Neural progenitor cell (in vitro differentiated cells): ENCODE results near the gene CDCA4. TPM values are rescaled to one million over a fixed set of nuclear protein-coding genes. Genes with fewer than 3 reads are reported as not detected.
A peak's percentile ranks its signal among the peaks of the same experiment; 100 is the strongest.
"Not testable (repeated sequence)": the region's sequence is repeated elsewhere in the genome, so short reads cannot be mapped to it uniquely, and the experiment has no call there.

ENCODE experiments used
- DNase-seq: peaks from one replicate; pipeline ENCODE4 v3.0.0-alpha.2; 2016; ENCODE audit warnings: low spot score
- H2AFZ ChIP-seq: fragments of 200-600 bp; sonication (generic); replicated peaks from 2 replicates; pipeline ENCODE4 v1.6.1; 2016; ENCODE audit warnings: antibody characterized with exemption
- H3F3A ChIP-seq: fragments of 200-600 bp; sonication (generic); 2 replicates; pipeline ENCODE4 v1.6.1; 2016; ENCODE audit warnings: antibody characterized with exemption, low read depth
- H3K27ac ChIP-seq: fragments of 200-600 bp; sonication (generic); 2 replicates; pipeline ENCODE4 v1.5.1; 2016; ENCODE audit warnings: mild to moderate bottlenecking
- H3K27me3 ChIP-seq: fragments of 200-600 bp; sonication (generic); 2 replicates; pipeline ENCODE4 v1.6.1; 2016; ENCODE audit warnings: mild to moderate bottlenecking, moderate library complexity
- H3K36me3 ChIP-seq: fragments of 200-600 bp; sonication (generic); 2 replicates; pipeline ENCODE4 v1.5.1; 2016
- H3K4me1 ChIP-seq: fragments of 200-600 bp; sonication (generic); 2 replicates; pipeline ENCODE4 v1.6.1; 2016; ENCODE audit warnings: mixed run types
- H3K4me2 ChIP-seq: fragments of 200-600 bp; sonication (generic); 2 replicates; pipeline ENCODE4 v1.6.1; 2016
- H3K4me3 ChIP-seq: fragments of 200-600 bp; sonication (generic); 2 replicates; pipeline ENCODE4 v1.5.1; 2016
- H3K79me2 ChIP-seq: fragments of 200-600 bp; sonication (generic); 2 replicates; pipeline ENCODE4 v1.6.1; 2016; ENCODE audit warnings: low read depth
- H3K9ac ChIP-seq: fragments of 200-600 bp; sonication (generic); 2 replicates; pipeline ENCODE4 v1.6.1; 2016
- H3K9me3 ChIP-seq: fragments of 200-600 bp; sonication (generic); 2 replicates; pipeline ENCODE4 v1.5.1; 2016; ENCODE audit warnings: low read depth
- H4K20me1 ChIP-seq: fragments of 200-600 bp; sonication (generic); 2 replicates; pipeline ENCODE4 v1.6.1; 2016; ENCODE audit warnings: low read depth
- H3K27ac Mint-ChIP-seq: 3 replicates; pipeline ENCODE4 v1.8.0; 2021; ENCODE audit warnings: mixed read lengths
- H3K27me3 Mint-ChIP-seq: 2 replicates; pipeline ENCODE4 v1.8.0; 2022; ENCODE audit warnings: low read depth, mild to moderate bottlenecking, inconsistent platforms, moderate library complexity, mixed read lengths; ENCODE audit not compliant: insufficient read depth
- H3K36me3 Mint-ChIP-seq: 3 replicates; pipeline ENCODE4 v1.8.0; 2021; ENCODE audit warnings: mixed read lengths
- H3K4me1 Mint-ChIP-seq: 3 replicates; pipeline ENCODE4 v1.8.0; 2021; ENCODE audit warnings: mixed read lengths
- H3K4me3 Mint-ChIP-seq: 3 replicates; pipeline ENCODE4 v1.8.0; 2021; ENCODE audit warnings: mild to moderate bottlenecking, moderate library complexity, mixed read lengths
- H3K9me3 Mint-ChIP-seq: 3 replicates; pipeline ENCODE4 v1.8.0; 2020; ENCODE audit warnings: mixed read lengths
- CTCF ChIP-seq: fragments of 200-600 bp; sonication (generic); IDR thresholded peaks from 2 replicates; pipeline ENCODE4 v1.5.1; 2017; ENCODE audit warnings: antibody characterized with exemption, mild to moderate bottlenecking
- EZH2 ChIP-seq: fragments of 200-600 bp; sonication (generic); IDR thresholded peaks from 2 replicates; pipeline ENCODE4 v1.6.1; 2017; ENCODE audit warnings: antibody characterized with exemption, mild to moderate bottlenecking, moderate library complexity
- EZH2phosphoT487 ChIP-seq: fragments of 200-600 bp; sonication (generic); IDR thresholded peaks from 2 replicates; pipeline ENCODE4 v1.6.1; 2017; ENCODE audit warnings: antibody characterized with exemption
- total RNA-seq: library from RNA; depleted of rRNA; stranded (reverse); fragments of >200 nt; gene quantifications from 2 replicates; pipeline ENCODE4 v1.2.3, GENCODE V29; 2015; ENCODE audit warnings: low replicate concordance

Gene CDCA4
- total RNA-seq, 1 donor from 2014 or later: 56.6 TPM

GRCh38 chr14:105064001-105064400 is 43.1 kb upstream of the CDCA4 start:
- Mint-ChIP-seq H3K9me3 (no peaks in the 10 kb centered on the region), H3K27me3 (peaks cover 2% of the 10 kb centered on the region), H3K27ac (peak overlapping the region; percentile 87), H3K4me1 (peaks cover 29% of the 10 kb centered on the region), H3K4me3 (peak overlapping the region; percentile 67), H3K36me3 (no peaks in the 10 kb centered on the region)
- Histone ChIP-seq H3K4me1 (peaks cover 16% of the 10 kb centered on the region), H3K9me3 (no peaks in the 10 kb centered on the region), H3K27me3 (no peaks in the 10 kb centered on the region), H3K79me2 (no peaks in the 10 kb centered on the region), H2AFZ (no peak overlapping the region), H3K9ac (no peak overlapping the region), H3K4me2 (no peak overlapping the region), H4K20me1 (no peaks in the 10 kb centered on the region), H3K36me3 (no peaks in the 10 kb centered on the region), H3K27ac (no peak overlapping the region), H3K4me3 (no peak overlapping the region), H3F3A (no peaks in the 10 kb centered on the region)
- DNase-seq: no peak
- no peak for TF ChIP-seq CTCF
- TF ChIP-seq EZH2phosphoT487: no peak

- H3K9me3 Mint-ChIP-seq, H3K4me3 ChIP-seq, H3F3A ChIP-seq, H3K9ac ChIP-seq, H3K36me3 Mint-ChIP-seq, H4K20me1 ChIP-seq, H3K27me3 ChIP-seq, H2AFZ ChIP-seq, H3K4me2 ChIP-seq, H3K27me3 Mint-ChIP-seq, H3K36me3 ChIP-seq, H3K9me3 ChIP-seq, H3K79me2 ChIP-seq, H3K27ac ChIP-seq, H3K4me3 Mint-ChIP-seq, DNase-seq, H3K27ac Mint-ChIP-seq: not testable (repeated sequence)
- H3K4me1 ChIP-seq: peaks cover 21% of the 10 kb centered on the region
- H3K4me1 Mint-ChIP-seq: peaks cover 29% of the 10 kb centered on the region
Observed at GRCh38 chr14:105063506-105063905, 42.6 kb upstream of the CDCA4 start.

- H3K27ac Mint-ChIP-seq: peak overlapping the region; percentile 69
- no peak overlapping the region for H3K27ac ChIP-seq
- TF ChIP-seq EZH2phosphoT487: no peak
- TF ChIP-seq CTCF: no peak
- TF ChIP-seq EZH2: no peak
- no peak for DNase-seq
- H3K36me3 ChIP-seq: no peaks in the 10 kb centered on the region
- no peaks in the 10 kb centered on the region for H3F3A ChIP-seq
- no peaks in the 10 kb centered on the region for H3K36me3 Mint-ChIP-seq
- H3K4me2 ChIP-seq: no peak overlapping the region
- peaks cover 29% of the 10 kb centered on the region for H3K4me1 Mint-ChIP-seq
- no peaks in the 10 kb centered on the region for H3K9me3 ChIP-seq
- H3K9me3 Mint-ChIP-seq: no peaks in the 10 kb centered on the region
- H3K4me3 Mint-ChIP-seq: no peak overlapping the region
- H3K79me2 ChIP-seq: no peaks in the 10 kb centered on the region
- no peaks in the 10 kb centered on the region for H3K27me3 ChIP-seq
- H3K4me3 ChIP-seq: no peak overlapping the region
- no peak overlapping the region for H2AFZ ChIP-seq
- H4K20me1 ChIP-seq: no peaks in the 10 kb centered on the region
- no peak overlapping the region for H3K9ac ChIP-seq
- peaks cover 21% of the 10 kb centered on the region for H3K4me1 ChIP-seq
- no peaks in the 10 kb centered on the region for H3K27me3 Mint-ChIP-seq
Observed at GRCh38 chr14:105063056-105063455, 42.2 kb upstream of the CDCA4 start.

- no peak for TF ChIP-seq EZH2
- no peak for TF ChIP-seq CTCF
- no peak for TF ChIP-seq EZH2phosphoT487
- no peaks in the 10 kb centered on the region for H3K79me2 ChIP-seq
- H3K4me3 ChIP-seq: no peak overlapping the region
- DNase-seq: no peak
- Mint-ChIP-seq H3K27ac (peak overlapping the region; percentile 78), H3K4me1 (peaks cover 29% of the 10 kb centered on the region), H3K36me3 (no peaks in the 10 kb centered on the region), H3K27me3 (no peaks in the 10 kb centered on the region), H3K9me3 (no peaks in the 10 kb centered on the region), H3K4me3 (peak overlapping the region; percentile 33)
- no peak overlapping the region for H2AFZ ChIP-seq
- H3K27me3 ChIP-seq: peaks cover under 1% of the 10 kb centered on the region
- H4K20me1 ChIP-seq: no peaks in the 10 kb centered on the region
- H3K4me2 ChIP-seq: no peak overlapping the region
- H3K9ac ChIP-seq: no peak overlapping the region
- no peaks in the 10 kb centered on the region for H3K36me3 ChIP-seq
- peaks cover 2% of the 10 kb centered on the region for H3F3A ChIP-seq
- H3K9me3 ChIP-seq: no peaks in the 10 kb centered on the region
- H3K27ac ChIP-seq: no peak overlapping the region
- H3K4me1 ChIP-seq: peaks cover 21% of the 10 kb centered on the region
Observed at GRCh38 chr14:105062048-105062433, 41.2 kb upstream of the CDCA4 start.
